A549 (cell line): ENCODE measurements around the gene PHF23. TPM values are rescaled to one million over a fixed set of nuclear protein-coding genes. Genes with fewer than 3 reads are reported as not detected.

Experiments used
- ATAC-seq, 2 experiments: fragments of 200-7000 bp in 1 of 2; fragments of >200 bp in 1 of 2; cut with Nextera tagmentation in 1 of 2; cut with Tn5 transposase in 1 of 2; 3 replicates each; pipeline versions ENCODE4 v1.8.0 to v1.9.1; 2018 to 2020; ENCODE audit warnings: mild to moderate bottlenecking in 1 of 2, moderate library complexity in 1 of 2
- CTCF ChIA-PET: fragments of 300-600 bp; sonication (Branson Sonifier 250); formaldehyde crosslinking; extraction: SDS; loops from one replicate; lab custom pipeline; 2021; ENCODE audit warnings: antibody characterized with exemption, inconsistent platforms; lab: Yijun Ruan, JAX
- POLR2A ChIA-PET: fragments of 350-600 bp; formaldehyde crosslinking; extraction: SDS; loops from one replicate; lab custom pipeline; 2021; ENCODE audit warnings: antibody characterized with exemption, inconsistent platforms; lab: Yijun Ruan, JAX
- DNase-seq, 2 experiments: peaks; one replicate each; pipeline versions ENCODE4 v3.0.0 to v3.0.0-alpha.2; 2011 to 2016; ENCODE audit warnings: low read depth in 1 of 2, low spot score in 1 of 2
- FAIRE-seq: peaks from 2 replicates; lab custom pipeline; 2011; peaks lifted over from hg19 to GRCh38; lab: Jason Lieb, UNC
- H3K27ac ChIP-seq, 2 experiments: fragments of >200 bp; sonication (Bioruptor Twin); formaldehyde crosslinking; 3 replicates each; pipeline ENCODE4 v1.5.1; 2016 to 2017
- H3K4me1 ChIP-seq: fragments of >200 bp; sonication (Bioruptor Twin); formaldehyde crosslinking; 3 replicates; pipeline ENCODE4 v1.6.1; 2016
- H3K4me2 ChIP-seq: fragments of >200 bp; sonication (Bioruptor Twin); formaldehyde crosslinking; 3 replicates; pipeline ENCODE4 v1.6.1; 2016
- H3K4me3 ChIP-seq: fragments of >200 bp; sonication (Bioruptor Twin); formaldehyde crosslinking; 3 replicates; pipeline ENCODE4 v1.5.1; 2016
- H3K9me3 ChIP-seq: fragments of >200 bp; sonication (Bioruptor Twin); formaldehyde crosslinking; 3 replicates; pipeline ENCODE4 v1.6.1; 2016
- ATOH8 ChIP-seq: fragments of 250-450 bp; sonication (Bioruptor Pico); IDR thresholded peaks from 2 replicates; pipeline ENCODE4 v1.5.0; 2020; ENCODE audit warnings: low read depth, mild to moderate bottlenecking, moderate library complexity
- BHLHE40 ChIP-seq: IDR thresholded peaks from 2 replicates; pipeline ENCODE4 v1.6.1; 2012; ENCODE audit warnings: low read depth, low read length, inconsistent platforms
- CEBPB ChIP-seq, 2 experiments: fragments of >200 bp in 1 of 2; sonication (Bioruptor Twin) in 1 of 2; formaldehyde crosslinking in 1 of 2; IDR thresholded peaks; 2 replicates each; pipeline ENCODE4 v1.6.1; 2012 to 2016
- CHD2 ChIP-seq: fragments of 150-350 bp; IDR thresholded peaks from 2 replicates; pipeline ENCODE4 v1.6.1; 2014; ENCODE audit warnings: low read length; ENCODE audit not compliant: partially characterized antibody
- E2F6 ChIP-seq: IDR thresholded peaks from 2 replicates; pipeline ENCODE4 v1.6.1; 2012; ENCODE audit warnings: low read depth, borderline replicate concordance
- EHF ChIP-seq: fragments of 250-450 bp; sonication (Bioruptor Pico); IDR thresholded peaks from 2 replicates; pipeline ENCODE4 v1.5.0; 2020; ENCODE audit warnings: mild to moderate bottlenecking
- EHMT2 ChIP-seq: fragments of 200-600 bp; sonication (generic); IDR thresholded peaks from 2 replicates; pipeline ENCODE4 v1.6.1; 2016; ENCODE audit warnings: antibody characterized with exemption, low read depth, mild to moderate bottlenecking, moderate library complexity
- ELK1 ChIP-seq: fragments of 150-350 bp; IDR thresholded peaks from 2 replicates; pipeline ENCODE4 v1.6.1; 2014; ENCODE audit warnings: low read depth, mild to moderate bottlenecking, low read length
- EP300 ChIP-seq, 2 experiments: fragments of >200 bp; sonication (Bioruptor Twin); formaldehyde crosslinking; IDR thresholded peaks; 2 replicates in 1 of 2; 3 replicates in 1 of 2; pipeline ENCODE4 v1.6.1; 2016 to 2017
- ESRRA ChIP-seq: fragments of 150-350 bp; IDR thresholded peaks from 2 replicates; pipeline ENCODE4 v1.6.1; 2014; ENCODE audit warnings: mild to moderate bottlenecking, low read length, borderline replicate concordance
- FOSB ChIP-seq: fragments of 250-450 bp; sonication (Bioruptor Pico); IDR thresholded peaks from 2 replicates; pipeline ENCODE4 v1.5.0; 2020; ENCODE audit warnings: mild to moderate bottlenecking, moderate library complexity
- FOSL2 ChIP-seq, 2 experiments: fragments of 450-650 bp in 1 of 2; fragments of >200 bp in 1 of 2; sonication (Bioruptor Twin) in 1 of 2; formaldehyde crosslinking; IDR thresholded peaks; 2 replicates each; pipeline versions ENCODE4 v1.5.0 to v1.6.1; 2016 to 2020; ENCODE audit warnings: mild to moderate bottlenecking in 1 of 2, moderate library complexity in 1 of 2
- FOXS1 ChIP-seq: fragments of 250-450 bp; sonication (Bioruptor Pico); IDR thresholded peaks from 2 replicates; pipeline ENCODE4 v1.5.0; 2020; ENCODE audit warnings: mild to moderate bottlenecking, moderate library complexity
- HDAC2 ChIP-seq: fragments of 200-600 bp; sonication (generic); IDR thresholded peaks from 2 replicates; pipeline ENCODE4 v1.6.1; 2016
- HES2 ChIP-seq: fragments of >200 bp; sonication (Bioruptor Twin); formaldehyde crosslinking; IDR thresholded peaks from 2 replicates; pipeline ENCODE4 v1.6.1; 2016
- HEYL ChIP-seq: fragments of 250-450 bp; sonication (Bioruptor Pico); IDR thresholded peaks from 2 replicates; pipeline ENCODE4 v1.8.0; 2021; ENCODE audit warnings: mild to moderate bottlenecking, moderate library complexity
- HOXA7 ChIP-seq: fragments of 250-450 bp; sonication (Bioruptor Pico); IDR thresholded peaks from 2 replicates; pipeline ENCODE4 v1.5.0; 2020; ENCODE audit warnings: mild to moderate bottlenecking, moderate library complexity
- HOXB5 ChIP-seq: fragments of 250-450 bp; sonication (Bioruptor Pico); IDR thresholded peaks from 2 replicates; pipeline ENCODE4 v1.5.0; 2020; ENCODE audit warnings: mild to moderate bottlenecking, moderate library complexity
- JUN ChIP-seq, 2 experiments: fragments of >200 bp; sonication (Bioruptor Twin); formaldehyde crosslinking; IDR thresholded peaks; 2 replicates in 1 of 2; 3 replicates in 1 of 2; pipeline ENCODE4 v1.6.1; 2016 to 2017
- JUNB ChIP-seq: fragments of >200 bp; sonication (Bioruptor Twin); formaldehyde crosslinking; IDR thresholded peaks from 2 replicates; pipeline ENCODE4 v1.6.1; 2016
- KDM5A ChIP-seq: fragments of 200-600 bp; sonication (generic); IDR thresholded peaks from 2 replicates; pipeline ENCODE4 v1.6.1; 2016; ENCODE audit warnings: antibody characterized with exemption, mild to moderate bottlenecking
- MYC ChIP-seq: IDR thresholded peaks from 2 replicates; pipeline ENCODE4 v1.6.1; 2012; ENCODE audit warnings: mild to moderate bottlenecking, inconsistent platforms, low read length, improper control_type of control experiment, borderline replicate concordance
- NFE2L2 ChIP-seq: fragments of 150-350 bp; conservative IDR thresholded peaks from 2 replicates; pipeline ENCODE4 v1.6.1; 2014; ENCODE audit warnings: low read length
- NPAS2 ChIP-seq: fragments of 250-450 bp; sonication (Bioruptor Pico); IDR thresholded peaks from 2 replicates; pipeline ENCODE4 v1.8.0; 2022; ENCODE audit warnings: mild to moderate bottlenecking, moderate library complexity, borderline replicate concordance
- NR3C1 ChIP-seq: fragments of >200 bp; sonication (Bioruptor Twin); formaldehyde crosslinking; IDR thresholded peaks from 3 replicates; pipeline ENCODE4 v1.6.1; 2017
- PBX3 ChIP-seq: IDR thresholded peaks from 2 replicates; pipeline ENCODE4 v1.6.1; 2012
- POLR2A ChIP-seq: IDR thresholded peaks from 2 replicates; pipeline ENCODE4 v1.6.1; 2012; ENCODE audit warnings: mild to moderate bottlenecking, low read length
- POLR2AphosphoS2 ChIP-seq: conservative IDR thresholded peaks from 2 replicates; pipeline ENCODE4 v1.6.1; 2012; ENCODE audit warnings: low read length, improper control_type of control experiment, inconsistent platforms
- RAD21 ChIP-seq, 2 experiments: fragments of >200 bp in 1 of 2; sonication (Bioruptor Twin) in 1 of 2; formaldehyde crosslinking in 1 of 2; IDR thresholded peaks in 1 of 2; conservative IDR thresholded peaks in 1 of 2; 2 replicates in 1 of 2; 3 replicates in 1 of 2; pipeline ENCODE4 v1.6.1; 2012 to 2018; ENCODE audit warnings: inconsistent platforms in 1 of 2
- RARB ChIP-seq: fragments of 250-450 bp; sonication (Bioruptor Pico); IDR thresholded peaks from 2 replicates; pipeline ENCODE4 v1.8.0; 2021; ENCODE audit warnings: mild to moderate bottlenecking, moderate library complexity
- RCOR1 ChIP-seq: fragments of 150-350 bp; IDR thresholded peaks from 2 replicates; pipeline ENCODE4 v1.6.1; 2014; ENCODE audit warnings: antibody characterized with exemption, low read length, low read depth
- SMC3 ChIP-seq: fragments of >200 bp; sonication (Bioruptor Twin); formaldehyde crosslinking; IDR thresholded peaks from 3 replicates; pipeline ENCODE4 v1.6.1; 2018; ENCODE audit warnings: inconsistent platforms
- USF2 ChIP-seq: fragments of 450-650 bp; IDR thresholded peaks from 2 replicates; pipeline ENCODE4 v1.6.1; 2014; ENCODE audit warnings: antibody characterized with exemption
- ZC3H11A ChIP-seq: fragments of 450-650 bp; IDR thresholded peaks from 2 replicates; pipeline ENCODE4 v1.6.1; 2014; ENCODE audit warnings: antibody characterized with exemption, mild to moderate bottlenecking
- ZSCAN20 ChIP-seq: fragments of 250-450 bp; sonication (Bioruptor Pico); IDR thresholded peaks from 2 replicates; pipeline ENCODE4 v1.8.0; 2022; ENCODE audit warnings: mild to moderate bottlenecking, moderate library complexity
- WGBS: methylation state at CpG from one replicate; pipeline ENCODE4 v1.1.6; 2017; ENCODE audit errors: missing lambda C conversion rate; 5-methylcytosine and 5-hydroxymethylcytosine counted together
- polyA plus RNA-seq, 4 experiments: library from polyadenylated mRNA; depleted of rRNA in 3 of 4; stranded (reverse); fragments of >200 nt; fragmentation: RNase III in 1 of 4; extraction: RNeasy Plus Mini Kit Qiagen cat#74134 plus additional on column Dnase treatment in 1 of 4; gene quantifications; 2 replicates in 3 of 4; 3 replicates in 1 of 4; pipeline ENCODE4 v1.2.3, GENCODE V29; 2011 to 2017

PHF23 gene
- polyA plus RNA-seq, 2 of the 4 experiments (the other 2 are of a cell fraction) = 52.1 to 80.2 TPM

GRCh38 chr17:7214300-7215135 lies 24.7 kb downstream of the PHF23 start (continued):
- no peak for TF ChIP-seq RARB
- no peak for TF ChIP-seq HES2
- TF ChIP-seq FOSB = no peak
- TF ChIP-seq FOSL2 (IDR thresholded peaks at IDR 0.05) = no peak
- TF ChIP-seq FOSL2 (CRISPR knock-in tag; IDR thresholded peaks at IDR 0.05) = no peak
- TF ChIP-seq CEBPB (IDR thresholded peaks at IDR 0.05) = no peak
- no peak for TF ChIP-seq ATOH8 (CRISPR knock-in tag)

GRCh38 chr17:7213895-7214299 lies 25.4 kb downstream of the PHF23 start:
- FAIRE-seq (peak; percentile 63), DNase-seq (peak; percentile 94 to 96), ATAC-seq (peak; percentile 11 to 16; a peak in 4 of 6 replicates)
- Histone ChIP-seq H3K9me3 (no peaks in the 10 kb centered on the region), H3K4me3 (peak overlapping the region; percentile 47), H3K4me2 (peak overlapping the region; percentile 96), H3K27ac (peak overlapping the region; percentile 12 to 79; a peak in 4 of 6 replicates), H3K4me1 (peaks cover 37% of the 10 kb centered on the region)
- POLR2A ChIA-PET = interaction anchor here (0.9 kb wide), 1 partner anchor 43 kb away, joined by 3 read pairs; no protein-coding TSS in a partner anchor
- 11% methylated on average over 15 of the region's 15 CpGs for WGBS
- CTCF ChIA-PET = interaction anchor here (0.7 to 3.7 kb wide), 18 partner anchors 10 to 169 kb away, joined by 3 to 24 read pairs (median 4); partner anchors contain the start of genes DVL2, PHF23 and SLC16A11
- no peak for TF ChIP-seq HES2
- TF ChIP-seq NR3C1 = no peak
- TF ChIP-seq POLR2AphosphoS2 = no peak
- TF ChIP-seq HOXA7 (CRISPR knock-in tag) = no peak
- no peak for TF ChIP-seq KDM5A
- no peak for TF ChIP-seq PBX3
- TF ChIP-seq JUNB = no peak
- TF ChIP-seq MYC = no peak
- TF ChIP-seq ESRRA = no peak
- TF ChIP-seq HDAC2 = no peak
- no peak for TF ChIP-seq ZC3H11A
- TF ChIP-seq BHLHE40 = no peak
- TF ChIP-seq ELK1 = no peak
- no peak for TF ChIP-seq NPAS2
- no peak for TF ChIP-seq NFE2L2
- TF ChIP-seq RCOR1 = no peak
- no peak for TF ChIP-seq FOXS1 (CRISPR knock-in tag)
- TF ChIP-seq RARB = no peak
- TF ChIP-seq ZSCAN20 = no peak
- no peak for TF ChIP-seq JUN (IDR thresholded peaks at IDR 0.05)
- TF ChIP-seq USF2 = no peak
- TF ChIP-seq CHD2 = peak; percentile 62
- TF ChIP-seq EHMT2 = no peak
- peak in 1 of 2 experiments; percentile 33; a peak in 1 of 5 replicates for TF ChIP-seq RAD21 (conservative IDR thresholded peaks at IDR 0.05 in 1 of 2, IDR thresholded peaks at IDR 0.05 in 1 of 2)
- TF ChIP-seq SMC3 = peak; percentile 39
- no peak for TF ChIP-seq EP300 (IDR thresholded peaks at IDR 0.05)
- no peak for TF ChIP-seq EHF (CRISPR knock-in tag)
- no peak for TF ChIP-seq POLR2A
- TF ChIP-seq HEYL = no peak
- TF ChIP-seq FOSL2 (IDR thresholded peaks at IDR 0.05) = no peak
- TF ChIP-seq FOSL2 (CRISPR knock-in tag; IDR thresholded peaks at IDR 0.05) = 0 out of 2 replicates have a peak, but pooled peaks have one; percentile 4
- no peak for TF ChIP-seq E2F6
- TF ChIP-seq HOXB5 (CRISPR knock-in tag) = no peak
- no peak for TF ChIP-seq CEBPB (IDR thresholded peaks at IDR 0.05)
